GM10266 (cell line): ENCODE data around the gene MAPK6.
"Not testable (repeated sequence)": the region's sequence is repeated elsewhere in the genome, so short reads cannot be mapped to it uniquely, and the experiment has no call there.

Experiments
- DNase-seq: peaks from one replicate; pipeline ENCODE4 v3.0.0; 2012; ENCODE audit errors: extremely low spot score
- TF ChIP-seq, protein P1 (sequence below): IDR thresholded peaks from 2 replicates; pipeline ENCODE4 v1.5.1; 2012; ENCODE audit warnings: mild to moderate bottlenecking, low read depth; ENCODE audit not compliant: control insufficient read depth, insufficient read depth; ENCODE audit errors: missing control alignments

Gene MAPK6

DNA sequence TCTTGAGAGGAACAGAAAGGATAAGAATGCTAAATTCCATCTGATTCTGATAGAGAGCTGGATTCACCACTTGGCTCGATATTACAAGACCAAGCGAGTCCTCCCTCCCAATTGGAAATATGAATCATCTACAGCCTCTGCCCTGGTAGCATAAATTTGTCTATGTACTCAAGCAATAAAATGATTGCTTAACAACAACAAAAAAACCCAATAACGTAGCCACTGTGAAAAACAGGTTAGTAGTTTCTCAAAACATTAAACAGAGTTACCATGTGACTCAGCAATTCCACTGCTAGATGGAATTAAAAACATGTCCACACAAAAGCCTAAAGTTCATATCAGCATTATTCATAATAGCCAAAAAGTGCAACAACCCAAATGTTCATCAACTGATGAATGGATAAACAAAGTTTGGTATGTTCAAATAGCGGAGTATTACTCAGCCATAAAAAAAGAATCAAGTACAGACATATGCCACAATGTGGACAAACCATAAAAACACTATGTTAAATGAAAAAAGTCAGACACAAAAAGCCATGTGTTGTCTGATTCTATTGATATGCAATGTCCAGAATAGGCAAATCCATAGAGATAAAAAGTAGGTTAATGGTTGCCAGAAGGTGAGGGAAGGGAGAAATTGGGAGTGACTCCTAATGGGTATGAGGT, 76.7 kb downstream of the MAPK6 start:
- no peak for DNase-seq

DNA sequence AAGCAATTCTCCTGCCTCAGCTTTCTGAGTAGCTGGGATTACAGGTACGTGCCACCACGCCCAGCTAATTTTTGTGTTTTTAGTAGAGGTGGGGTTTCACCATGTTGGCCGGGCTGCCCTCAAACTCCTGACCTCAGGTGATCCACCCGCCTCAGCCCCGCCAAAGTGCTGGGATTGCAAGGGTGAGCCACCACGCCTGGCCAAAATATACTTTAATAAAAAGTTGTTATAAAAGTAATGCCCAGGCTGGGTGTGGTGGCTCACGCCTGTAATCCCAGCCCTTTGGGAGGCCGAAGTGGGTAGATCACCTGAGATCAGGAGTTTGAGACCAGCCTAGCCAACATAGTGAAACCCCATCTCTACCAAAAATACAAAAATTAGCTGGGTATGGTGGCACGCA, 77.5 kb downstream of the MAPK6 start:
- DNase-seq, result not testable (repeated sequence)

More for the DNA sequence above, 76.7 kb downstream of the MAPK6 start:
- TF ChIP-seq, protein P1, sequence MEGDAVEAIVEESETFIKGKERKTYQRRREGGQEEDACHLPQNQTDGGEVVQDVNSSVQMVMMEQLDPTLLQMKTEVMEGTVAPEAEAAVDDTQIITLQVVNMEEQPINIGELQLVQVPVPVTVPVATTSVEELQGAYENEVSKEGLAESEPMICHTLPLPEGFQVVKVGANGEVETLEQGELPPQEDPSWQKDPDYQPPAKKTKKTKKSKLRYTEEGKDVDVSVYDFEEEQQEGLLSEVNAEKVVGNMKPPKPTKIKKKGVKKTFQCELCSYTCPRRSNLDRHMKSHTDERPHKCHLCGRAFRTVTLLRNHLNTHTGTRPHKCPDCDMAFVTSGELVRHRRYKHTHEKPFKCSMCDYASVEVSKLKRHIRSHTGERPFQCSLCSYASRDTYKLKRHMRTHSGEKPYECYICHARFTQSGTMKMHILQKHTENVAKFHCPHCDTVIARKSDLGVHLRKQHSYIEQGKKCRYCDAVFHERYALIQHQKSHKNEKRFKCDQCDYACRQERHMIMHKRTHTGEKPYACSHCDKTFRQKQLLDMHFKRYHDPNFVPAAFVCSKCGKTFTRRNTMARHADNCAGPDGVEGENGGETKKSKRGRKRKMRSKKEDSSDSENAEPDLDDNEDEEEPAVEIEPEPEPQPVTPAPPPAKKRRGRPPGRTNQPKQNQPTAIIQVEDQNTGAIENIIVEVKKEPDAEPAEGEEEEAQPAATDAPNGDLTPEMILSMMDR, result no peak

DNA sequence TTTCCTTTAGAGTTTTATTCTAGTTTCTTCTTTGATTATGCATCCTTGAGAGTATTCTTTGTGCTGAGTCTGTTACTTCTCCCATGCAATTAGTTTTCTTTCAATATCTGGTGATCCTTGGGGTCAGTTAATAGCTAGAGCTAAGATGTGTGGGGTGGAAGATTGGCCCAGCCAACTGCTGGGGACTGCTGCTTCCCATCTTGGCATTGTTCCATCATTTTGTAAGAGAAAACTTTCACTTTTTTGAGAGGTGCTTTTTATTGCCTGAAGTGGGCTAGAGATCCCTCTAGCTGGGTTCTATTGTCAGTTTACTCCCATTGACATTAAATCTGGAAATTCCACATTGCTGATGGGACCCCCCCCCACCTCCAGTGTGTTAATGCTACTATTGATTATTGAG, 78.2 kb downstream of the MAPK6 start:
- TF ChIP-seq, protein P1, result no peak
- DNase-seq, result no peak

DNA sequence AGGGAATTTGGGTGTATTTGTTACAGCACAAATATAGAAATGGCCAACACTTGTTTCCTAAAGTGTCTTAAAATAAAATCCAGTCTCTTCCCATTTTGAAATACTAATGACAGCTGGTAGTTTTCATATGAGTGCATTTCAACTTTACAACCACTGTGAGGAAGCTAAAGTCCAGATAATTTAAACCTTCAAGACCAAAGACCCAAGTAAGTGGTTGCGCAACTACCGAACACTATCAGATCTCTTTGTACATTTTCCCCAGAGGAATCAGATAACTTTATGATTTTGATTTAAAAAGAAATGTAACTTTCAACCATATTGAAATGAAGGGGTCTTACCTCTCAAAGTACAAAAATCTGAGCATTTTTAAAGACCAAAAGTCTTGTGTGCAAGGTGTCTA, 79.3 kb downstream of the MAPK6 start:
- DNase-seq, result no peak
- TF ChIP-seq, protein P1, result no peak

DNA sequence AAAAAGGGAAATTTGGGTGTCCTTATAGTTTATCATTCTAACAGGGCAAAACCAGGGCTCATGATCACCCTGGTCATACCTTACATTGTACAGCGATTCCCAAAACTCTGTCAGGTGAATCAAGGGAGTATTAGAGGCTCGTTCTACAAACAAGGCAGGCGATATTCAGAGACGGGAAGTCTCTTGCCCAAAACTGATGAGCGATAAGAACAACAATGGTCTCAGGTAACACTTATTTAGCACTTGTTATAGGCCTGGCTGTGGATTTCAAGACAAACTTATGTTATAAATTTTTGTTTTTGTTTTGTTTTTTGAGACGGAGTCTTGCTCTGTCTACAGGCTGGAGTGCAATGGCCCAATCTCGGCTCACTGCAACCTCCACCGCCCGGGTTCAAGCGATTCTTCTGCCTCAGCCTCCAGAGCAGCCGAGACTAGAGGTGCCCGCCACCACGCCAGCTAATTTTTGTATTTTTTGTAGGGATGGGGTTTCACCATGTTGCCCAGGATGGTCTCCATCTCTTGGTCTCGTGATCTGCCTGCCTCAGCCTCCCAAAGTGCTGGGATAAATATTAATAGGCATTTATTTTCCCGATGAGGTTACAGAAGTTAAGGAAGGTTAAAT, 80.7 kb downstream of the MAPK6 start:
- TF ChIP-seq, protein P1, result no peak
- DNase-seq, result no peak

DNA sequence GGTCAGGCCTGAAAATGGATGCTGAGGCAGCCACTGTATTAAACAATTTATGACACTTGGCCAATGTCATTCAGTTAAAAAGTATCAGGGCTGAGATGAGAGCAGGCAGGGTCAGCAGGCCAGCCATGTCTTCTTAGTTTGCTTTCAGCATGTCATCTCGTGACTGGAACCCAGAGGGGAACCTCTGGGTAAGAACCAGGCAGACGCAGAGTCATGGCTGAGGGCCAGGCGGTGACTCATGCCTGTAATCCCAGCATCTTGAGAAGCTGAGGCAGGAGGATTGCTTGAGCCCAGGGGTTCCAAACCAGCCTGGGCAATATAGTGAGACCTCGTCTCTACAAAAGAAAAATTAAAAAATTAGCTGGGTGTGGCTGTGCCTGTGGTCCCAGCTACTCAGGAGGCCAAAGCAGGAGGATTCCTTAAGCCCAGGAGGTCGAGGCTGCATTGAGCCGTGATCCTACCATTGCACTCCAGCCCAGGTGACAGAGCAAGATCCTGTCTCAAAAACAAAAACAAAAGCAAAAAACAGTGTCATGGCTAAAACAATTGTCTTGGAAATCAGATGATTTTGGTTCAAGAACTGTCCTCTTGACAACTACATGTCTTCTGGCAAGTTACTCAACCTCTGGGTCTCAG, 81.9 kb downstream of the MAPK6 start:
- TF ChIP-seq, protein P1, result no peak
- DNase-seq, result no peak

DNA sequence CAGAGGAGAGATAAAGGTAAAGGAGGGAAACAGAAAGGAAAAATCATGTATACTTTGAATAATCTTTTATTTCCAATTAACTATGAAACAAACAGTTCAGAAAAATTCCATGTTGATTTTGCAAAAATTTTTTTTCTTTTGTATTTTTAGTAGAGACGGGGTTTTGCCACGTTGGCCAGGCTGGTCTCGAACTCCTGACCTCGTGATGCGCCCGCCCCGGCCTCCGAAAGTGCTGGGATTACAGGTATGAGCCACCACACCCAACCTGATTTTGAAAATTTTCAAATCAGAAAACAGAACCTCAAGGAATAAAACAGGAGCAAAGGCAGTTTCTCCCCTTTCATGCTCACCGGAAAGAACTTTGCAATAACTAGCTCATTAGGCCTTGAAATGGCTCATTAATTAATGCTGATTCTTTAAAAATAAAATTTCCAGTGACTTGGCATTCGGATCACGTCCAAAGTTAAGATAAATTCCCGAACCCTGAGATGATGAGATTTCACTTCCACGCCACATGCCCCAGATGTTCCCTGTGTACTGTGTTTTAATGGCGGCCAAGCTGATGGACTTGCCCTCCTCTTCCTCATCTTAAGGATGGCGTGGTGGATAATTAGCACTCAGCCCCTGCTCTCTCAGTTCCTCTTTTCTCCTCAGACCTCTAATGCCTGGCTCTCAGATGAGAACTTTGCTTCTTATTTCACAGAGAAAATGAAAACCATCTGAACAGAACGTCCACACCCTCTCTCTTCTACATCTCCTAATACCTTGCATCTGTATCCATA, 82.7 kb downstream of the MAPK6 start:
- peak; percentile 59 for DNase-seq
- TF ChIP-seq, protein P1, result no peak
